GM19035 (cell line): ENCODE measurements around the gene PLEKHA8.

ENCODE experiments used
- ATAC-seq: cut with Tn5 transposase; IDR thresholded peaks from one replicate; pipeline ENCODE4 v1.9.1; 2021; ENCODE audit not compliant: unreplicated experiment

The PLEKHA8 gene

DNA sequence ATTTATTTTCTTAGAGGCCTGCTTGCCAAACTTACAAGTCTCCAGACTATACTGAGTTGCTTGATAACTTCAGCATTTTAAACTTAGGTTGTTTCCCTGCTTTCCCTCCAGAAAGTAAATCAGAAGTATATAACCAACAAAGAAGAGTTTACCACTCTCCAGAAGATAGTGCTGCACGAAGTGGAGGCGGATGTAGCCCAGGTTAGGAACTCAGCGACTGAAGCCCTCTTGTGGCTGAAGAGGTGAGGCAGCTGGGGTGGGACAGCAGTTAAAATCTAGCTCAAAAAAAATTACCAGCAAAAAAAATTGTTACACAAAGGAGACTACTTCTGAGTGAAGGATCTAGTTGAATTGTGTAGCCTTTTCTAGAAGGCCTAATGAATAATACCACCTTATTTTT lies 33.6 kb downstream of the PLEKHA8 start:
- ATAC-seq: peak; percentile 83

DNA sequence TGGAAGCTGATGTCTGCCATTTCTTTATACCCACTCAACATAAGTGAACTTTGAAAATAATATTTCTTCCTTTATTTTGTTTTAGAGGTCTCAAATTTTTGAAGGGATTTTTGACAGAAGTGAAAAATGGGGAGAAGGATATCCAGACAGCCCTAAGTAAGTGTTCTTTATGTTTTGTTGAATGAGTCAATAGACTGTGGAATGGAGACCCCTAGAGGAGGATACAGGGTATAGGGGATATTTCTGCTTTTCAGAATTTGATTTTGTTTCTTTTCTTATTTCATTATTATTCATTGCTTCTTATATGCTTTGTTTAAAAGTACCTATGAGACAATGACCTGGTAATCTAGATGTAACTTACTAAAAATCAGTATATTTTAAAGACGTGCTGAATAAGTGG lies 34.4 kb downstream of the PLEKHA8 start:
- peak; percentile 47 for ATAC-seq

DNA sequence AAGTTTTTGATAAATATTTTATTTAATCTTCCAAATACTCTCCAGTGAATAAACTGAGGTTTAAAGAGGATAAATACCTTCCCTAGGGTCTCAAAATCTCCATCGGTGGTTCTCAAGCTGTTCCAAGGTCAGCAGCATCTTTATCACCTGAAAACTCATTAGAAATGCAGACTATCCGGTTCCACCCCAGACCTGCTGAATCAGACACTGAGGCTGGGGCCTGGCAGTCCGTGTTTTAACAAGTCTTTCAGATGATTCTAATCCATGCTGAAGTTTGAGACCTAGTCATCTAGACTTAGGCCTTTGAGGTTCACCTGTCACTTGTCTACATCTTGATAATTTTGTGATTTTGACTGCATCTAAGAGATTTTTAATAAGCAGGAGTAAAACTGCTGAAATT lies 37.5 kb downstream of the PLEKHA8 start:
- ATAC-seq: no peak

DNA sequence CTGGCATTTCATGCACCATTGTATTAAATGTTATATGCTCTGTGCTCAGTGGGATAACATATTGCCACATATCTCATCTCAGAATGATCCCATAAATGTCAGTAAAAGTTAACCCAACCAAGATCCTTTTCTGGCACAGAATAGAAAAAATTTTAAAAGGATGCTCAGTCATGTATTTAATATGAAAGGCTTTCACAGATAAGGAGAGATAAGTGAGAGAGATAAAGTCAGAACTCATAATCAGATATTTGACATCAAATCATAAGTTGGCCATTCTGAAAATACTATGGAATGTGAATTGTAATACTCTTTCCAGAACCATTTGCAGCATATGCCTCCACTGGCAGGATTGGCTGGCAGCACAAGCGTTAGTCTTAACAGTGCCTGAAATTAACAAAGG lies 38.5 kb downstream of the PLEKHA8 start:
- no peak for ATAC-seq

- ATAC-seq: no peak
Measured at GRCh38 chr7:30068117-30068516, 39.9 kb downstream of the PLEKHA8 start.

DNA sequence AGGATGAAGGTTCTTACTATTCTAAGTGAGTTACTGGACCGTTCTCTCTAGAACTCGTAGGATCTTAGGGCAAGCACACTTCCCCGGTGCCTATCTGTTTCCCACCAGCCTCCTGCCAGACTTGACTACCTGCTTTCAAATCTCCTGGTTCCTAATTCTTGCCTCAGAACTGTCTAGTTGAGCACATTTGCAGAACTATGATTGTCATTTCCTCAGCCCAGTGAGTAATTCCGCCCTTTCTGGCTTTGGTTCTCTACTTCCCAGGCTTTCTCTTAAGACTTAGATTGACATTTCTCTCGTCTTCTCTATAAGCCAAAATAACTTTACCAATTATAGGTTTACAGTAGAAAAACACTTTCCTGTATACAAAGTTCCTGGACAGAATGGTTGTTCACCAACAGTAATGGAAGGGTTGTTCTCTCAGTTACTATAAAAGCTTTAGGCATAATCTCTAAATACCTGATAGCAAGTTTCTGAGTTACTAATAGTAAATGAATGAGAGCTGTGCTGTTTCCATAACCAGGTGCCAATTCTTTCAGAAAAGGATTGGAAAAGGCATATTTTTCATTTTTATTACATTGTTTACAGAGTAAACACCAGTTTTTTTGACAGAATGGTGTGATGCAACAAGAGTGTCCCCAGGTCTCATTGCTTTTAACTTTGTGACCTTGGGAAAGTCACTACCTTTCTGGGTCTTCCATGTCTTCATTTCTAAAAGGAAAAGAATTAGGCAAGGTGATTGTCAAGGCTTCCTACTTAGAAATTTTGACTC lies 41.1 kb downstream of the PLEKHA8 start:
- no peak for ATAC-seq

- ATAC-seq: no peak
Measured at GRCh38 chr7:30070052-30070451, 41.8 kb downstream of the PLEKHA8 start.

DNA sequence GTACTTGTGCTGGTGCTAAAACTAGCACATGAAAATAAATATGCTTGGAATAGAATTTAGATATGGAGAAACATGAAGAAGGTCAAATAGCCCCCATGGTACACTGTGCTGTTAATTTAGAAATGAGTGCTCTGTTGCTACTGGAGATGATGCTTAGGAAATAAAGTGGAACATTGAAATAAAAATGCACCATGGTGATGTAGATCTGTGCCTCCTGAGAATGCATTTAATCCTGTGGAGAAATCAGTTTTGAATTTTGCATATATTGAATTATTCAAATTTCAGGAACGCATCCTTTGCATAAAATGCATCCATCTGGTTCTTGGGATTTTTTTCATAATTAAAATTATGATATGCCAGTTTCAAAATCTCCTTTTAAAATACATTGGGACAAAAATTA lies 44.5 kb downstream of the PLEKHA8 start:
- no peak for ATAC-seq

DNA sequence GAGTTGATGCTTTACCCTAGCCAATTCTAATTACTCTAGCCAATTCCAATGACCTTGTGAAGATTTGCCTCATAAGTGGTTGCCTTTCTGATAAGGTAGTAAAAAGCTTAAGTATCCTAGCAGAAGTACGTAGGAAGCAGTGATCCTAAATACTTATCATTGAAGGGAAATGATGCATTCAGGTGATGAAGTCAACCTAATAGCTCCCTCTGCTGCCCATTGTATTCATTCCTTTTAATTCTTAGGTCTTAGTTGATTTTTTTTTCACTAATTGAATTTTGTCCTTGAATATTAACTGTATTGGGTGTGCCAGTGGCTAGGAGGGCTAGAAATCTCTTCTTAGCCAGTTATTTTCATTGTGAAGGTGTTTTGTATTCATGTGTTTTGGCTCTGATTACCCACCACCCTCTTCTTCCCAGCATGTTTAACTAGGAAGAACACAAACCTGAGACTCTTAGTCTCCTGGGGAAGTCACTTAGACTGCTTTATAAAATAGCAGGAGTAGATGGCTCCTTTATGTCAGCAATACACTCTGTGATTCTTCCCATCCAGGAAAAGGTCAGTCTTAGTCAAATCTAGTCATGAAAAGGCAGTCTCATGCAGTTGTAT lies 46.3 kb downstream of the PLEKHA8 start:
- no peak for ATAC-seq

GRCh38 chr7:30076411-30076810 lies 48.2 kb downstream of the PLEKHA8 start:
- ATAC-seq: no peak

- ATAC-seq: no peak
Measured at GRCh38 chr7:30078280-30078679, 50.1 kb downstream of the PLEKHA8 start.

DNA sequence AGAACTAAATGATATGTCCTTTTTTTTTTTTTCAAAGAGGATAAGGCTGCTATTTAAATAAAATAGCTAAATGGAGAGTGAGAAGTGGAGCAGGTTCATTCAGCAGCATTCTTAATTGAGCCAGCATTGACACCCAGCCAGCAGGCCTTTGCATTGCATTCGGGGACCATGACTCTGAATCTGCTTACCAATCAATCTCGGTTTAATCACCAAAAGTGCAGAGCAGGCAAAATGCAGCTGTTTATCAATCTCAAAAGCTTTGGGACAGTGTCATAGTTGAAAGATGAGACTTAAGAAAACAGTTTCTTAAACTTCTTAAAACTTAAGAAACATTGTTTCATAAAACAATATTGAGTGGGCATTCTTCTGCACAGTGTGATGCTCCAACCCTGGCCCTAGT lies 51.7 kb downstream of the PLEKHA8 start:
- no peak for ATAC-seq

GRCh38 chr7:30080818-30081217 lies 52.6 kb downstream of the PLEKHA8 start:
- ATAC-seq: no peak

- no peak for ATAC-seq
Measured at GRCh38 chr7:30082686-30083085, 54.5 kb downstream of the PLEKHA8 start.

- no peak for ATAC-seq
Measured at GRCh38 chr7:30083334-30083733, 55.1 kb downstream of the PLEKHA8 start.

- no peak for ATAC-seq
Measured at GRCh38 chr7:30084212-30084611, 56.0 kb downstream of the PLEKHA8 start.

DNA sequence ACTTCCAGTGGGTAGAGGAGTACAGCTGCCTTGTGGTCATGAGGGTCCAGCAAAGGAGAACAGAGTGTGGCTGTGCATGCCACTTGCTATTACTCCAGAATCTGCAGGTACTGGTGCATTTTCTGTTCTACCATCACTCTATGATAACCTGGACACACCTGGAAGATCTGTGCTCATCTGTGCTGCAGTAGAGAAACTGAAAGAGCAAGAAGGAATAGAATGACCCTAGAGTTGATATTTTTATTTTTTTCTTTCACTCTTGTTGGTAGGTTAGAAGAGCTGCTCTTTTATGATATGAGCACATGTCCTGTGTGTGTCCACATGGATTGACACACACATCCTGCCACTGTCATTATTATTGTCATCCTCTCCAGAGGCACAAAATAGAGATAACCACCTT lies 58.3 kb downstream of the PLEKHA8 start:
- ATAC-seq: no peak

- no peak for ATAC-seq
Measured at GRCh38 chr7:30087371-30087770, 59.2 kb downstream of the PLEKHA8 start.

DNA sequence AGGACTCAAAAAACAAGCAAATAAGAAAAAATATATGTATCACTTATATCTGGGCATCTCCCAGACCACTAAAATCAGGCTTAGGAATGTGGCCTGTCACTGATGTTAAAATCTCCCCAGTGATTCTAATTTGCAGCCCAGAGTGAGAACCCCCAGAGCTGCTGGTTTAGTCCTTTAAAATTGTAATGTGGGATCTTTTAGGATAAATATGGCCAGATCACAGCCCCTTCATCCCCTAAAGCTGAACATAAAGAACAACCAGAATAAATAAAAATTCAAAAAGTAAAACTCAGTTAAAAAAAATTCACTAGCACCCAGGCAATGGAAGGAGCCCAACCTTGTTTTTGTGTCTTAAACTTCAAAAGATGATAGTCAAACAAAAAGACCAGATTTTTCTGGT lies 60.1 kb downstream of the PLEKHA8 start:
- no peak for ATAC-seq

DNA sequence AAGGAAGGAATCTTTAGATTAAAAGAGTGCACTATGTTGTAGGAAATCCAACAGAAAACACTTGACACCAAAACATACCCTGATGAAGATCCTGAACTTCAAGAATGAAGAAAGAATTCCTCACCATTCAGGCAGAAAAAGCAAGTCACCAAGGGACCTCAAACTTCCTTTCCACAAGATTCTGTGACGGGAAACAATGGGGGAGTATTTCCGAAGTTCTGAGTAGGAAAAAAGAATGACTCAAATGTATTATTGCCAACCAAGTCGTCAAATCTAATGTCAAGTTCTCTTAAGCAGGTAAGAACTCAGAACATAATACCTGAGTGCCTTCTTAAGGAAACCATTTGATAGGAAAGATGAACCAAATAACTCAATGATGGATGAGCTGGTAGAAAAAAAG lies 61.9 kb downstream of the PLEKHA8 start:
- ATAC-seq: no peak

- no peak for ATAC-seq
Measured at GRCh38 chr7:30091491-30091912, 63.3 kb downstream of the PLEKHA8 start.

GRCh38 chr7:30091987-30092386 lies 63.8 kb downstream of the PLEKHA8 start:
- ATAC-seq: no peak

GRCh38 chr7:30093420-30093952 lies 65.3 kb downstream of the PLEKHA8 start:
- ATAC-seq: no peak
